Type B pancreatic cell (in vitro differentiated cells): ENCODE measurements around the gene PRKAR2A. TPM values are rescaled to one million over a fixed set of nuclear protein-coding genes. Genes with fewer than 3 reads are reported as not detected.

Experiments
- DNase-seq: peaks from one replicate; pipeline ENCODE4 v3.0.0; 2021; ENCODE audit warnings: mixed read lengths; ENCODE audit not compliant: unreplicated experiment; ENCODE audit errors: extremely low spot score
- H3K27ac Mint-ChIP-seq: 2 replicates; pipeline ENCODE4 v1.8.0; 2021; ENCODE audit warnings: mild to moderate bottlenecking, mixed read lengths
- H3K27me3 Mint-ChIP-seq: 2 replicates; pipeline ENCODE4 v1.8.0; 2021; ENCODE audit warnings: mixed read lengths
- H3K36me3 Mint-ChIP-seq: 2 replicates; pipeline ENCODE4 v1.8.0; 2021; ENCODE audit warnings: mixed read lengths
- H3K4me1 Mint-ChIP-seq: one replicate; pipeline ENCODE4 v1.8.0; 2021; ENCODE audit warnings: mixed read lengths; ENCODE audit not compliant: unreplicated experiment
- H3K4me3 Mint-ChIP-seq: 2 replicates; pipeline ENCODE4 v1.8.0; 2021; ENCODE audit warnings: mild to moderate bottlenecking, mixed read lengths
- H3K9me3 Mint-ChIP-seq: 2 replicates; pipeline ENCODE4 v1.8.0; 2021; ENCODE audit warnings: mixed read lengths
- CTCF ChIP-seq: fragments of 200-600 bp; sonication (generic); conservative IDR thresholded peaks from 2 replicates; pipeline ENCODE4 v1.5.0; 2021; ENCODE audit warnings: antibody characterized with exemption, mild to moderate bottlenecking
- total RNA-seq: library from RNA; stranded (reverse); gene quantifications from 2 replicates; pipeline ENCODE4 v1.2.1, GENCODE V29; 2021; ENCODE audit warnings: low replicate concordance

PRKAR2A gene
- total RNA-seq, 1 donor from 2014 or later: 44.1 TPM

DNA sequence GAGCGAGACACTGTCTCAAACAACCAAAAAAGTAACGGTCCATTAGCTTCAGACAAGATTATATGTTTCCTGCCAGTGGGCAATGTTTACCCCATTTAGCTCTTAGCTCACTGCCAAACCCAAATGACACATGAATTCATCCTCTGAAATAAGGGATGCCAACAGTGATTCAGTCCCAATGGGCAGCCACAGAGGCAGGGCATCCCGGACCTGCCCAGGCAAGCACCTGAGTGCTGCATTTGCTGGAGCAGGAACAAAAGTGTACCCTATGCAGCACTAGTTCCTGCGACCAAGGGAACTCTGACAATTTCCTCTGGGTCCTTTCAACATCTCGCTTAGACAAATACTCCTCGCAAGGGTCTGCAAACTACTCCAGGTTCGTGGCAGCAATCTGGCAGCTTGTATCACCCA lies 138.6 kb downstream of the PRKAR2A start:
- Mint-ChIP-seq H3K36me3 (peaks cover 38% of the 10 kb centered on the region), H3K4me3 (no peak overlapping the region), H3K9me3 (no peaks in the 10 kb centered on the region), H3K4me1 (peaks cover 20% of the 10 kb centered on the region), H3K27me3 (no peaks in the 10 kb centered on the region), H3K27ac (peak overlapping the region; percentile 63)
- TF ChIP-seq CTCF: no peak
- no peak for DNase-seq

GRCh38 chr3:48708481-48708889 lies 139.2 kb downstream of the PRKAR2A start:
- Mint-ChIP-seq H3K4me3 (peak overlapping the region; percentile 44), H3K27ac (peak overlapping the region; percentile 79), H3K9me3 (no peaks in the 10 kb centered on the region), H3K36me3 (peaks cover 38% of the 10 kb centered on the region), H3K27me3 (no peaks in the 10 kb centered on the region), H3K4me1 (peaks cover 20% of the 10 kb centered on the region)
- no peak for DNase-seq
- TF ChIP-seq CTCF: no peak

DNA sequence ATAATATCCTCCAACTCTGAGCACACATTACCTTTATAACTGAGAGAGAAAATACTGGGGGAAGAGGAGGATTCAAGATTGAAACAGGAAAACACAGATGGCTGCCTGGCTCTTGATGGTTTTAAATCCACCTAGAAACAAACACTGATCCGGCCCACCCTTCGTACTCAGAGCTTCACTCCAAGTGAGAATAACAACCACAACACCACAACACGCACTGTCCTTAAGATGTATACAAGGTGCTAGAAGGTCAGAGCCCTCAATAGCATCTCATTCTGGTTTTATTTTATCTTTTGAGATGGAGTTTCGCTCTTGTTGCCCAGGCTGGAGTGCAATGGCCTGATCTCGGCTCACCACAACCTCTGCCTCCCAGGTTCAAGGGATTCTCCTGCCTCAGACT lies 140.5 kb downstream of the PRKAR2A start:
- H3K9me3 Mint-ChIP-seq: peaks cover 4% of the 10 kb centered on the region
- peaks cover 43% of the 10 kb centered on the region for H3K36me3 Mint-ChIP-seq
- H3K27ac Mint-ChIP-seq: no peak overlapping the region
- DNase-seq: no peak
- peaks cover 28% of the 10 kb centered on the region for H3K4me1 Mint-ChIP-seq
- H3K27me3 Mint-ChIP-seq: no peaks in the 10 kb centered on the region
- TF ChIP-seq CTCF: no peak
- H3K4me3 Mint-ChIP-seq: no peak overlapping the region

GRCh38 chr3:48702320-48702920 lies 145.3 kb downstream of the PRKAR2A start:
- peaks cover 4% of the 10 kb centered on the region for H3K9me3 Mint-ChIP-seq
- no peaks in the 10 kb centered on the region for H3K27me3 Mint-ChIP-seq
- H3K4me1 Mint-ChIP-seq: peaks cover 12% of the 10 kb centered on the region
- no peak for TF ChIP-seq CTCF
- no peak for DNase-seq
- no peak overlapping the region for H3K4me3 Mint-ChIP-seq
- H3K36me3 Mint-ChIP-seq: peaks cover 30% of the 10 kb centered on the region
- no peak overlapping the region for H3K27ac Mint-ChIP-seq

DNA sequence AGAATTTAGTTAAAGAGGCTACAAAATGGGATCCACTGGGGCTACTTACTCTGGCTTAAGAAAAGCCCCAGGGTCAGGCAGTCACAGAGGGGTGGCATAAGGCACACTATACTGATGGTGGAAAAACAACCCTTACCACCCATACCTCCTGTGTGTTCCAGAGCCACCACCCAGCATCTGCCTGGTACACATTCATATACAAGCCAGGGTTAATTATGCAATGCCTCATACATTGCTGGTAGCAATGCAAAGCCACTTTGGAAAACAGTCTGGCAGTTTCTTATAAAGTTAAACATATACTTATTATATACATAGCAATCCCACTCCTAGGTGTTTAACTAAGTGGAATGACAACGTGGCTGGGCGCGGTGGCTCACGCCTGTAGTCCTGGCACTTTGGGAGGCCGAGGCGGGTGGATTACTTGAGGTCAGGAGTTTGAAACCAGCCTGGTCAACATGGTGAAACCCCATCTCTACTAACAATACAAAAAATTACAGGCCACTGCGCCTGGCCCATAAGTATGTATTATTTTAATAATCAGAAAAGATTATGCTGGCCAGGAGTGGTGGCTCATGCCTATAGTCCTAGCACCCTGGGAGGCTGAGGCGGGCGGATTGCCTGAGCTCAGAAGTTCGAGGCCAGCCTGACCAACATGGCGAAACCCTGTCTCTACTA lies 146.8 kb downstream of the PRKAR2A start:
- H3K4me1 Mint-ChIP-seq: peaks cover 14% of the 10 kb centered on the region
- no peak overlapping the region for H3K4me3 Mint-ChIP-seq
- no peak overlapping the region for H3K27ac Mint-ChIP-seq
- H3K27me3 Mint-ChIP-seq: no peaks in the 10 kb centered on the region
- H3K36me3 Mint-ChIP-seq: peaks cover 24% of the 10 kb centered on the region
- no peak for DNase-seq
- peaks cover 4% of the 10 kb centered on the region for H3K9me3 Mint-ChIP-seq
- no peak for TF ChIP-seq CTCF
